Ishikawa (cell line): ENCODE results near the gene JARID2.

ENCODE experiments used
- CEBPB ChIP-seq: IDR thresholded peaks from 2 replicates; pipeline ENCODE4 v1.6.1; 2012
- CREB1 ChIP-seq: IDR thresholded peaks from 2 replicates; pipeline ENCODE4 v1.6.1; 2012; ENCODE audit warnings: low read depth
- EGR1 ChIP-seq: IDR thresholded peaks from 2 replicates; pipeline ENCODE4 v1.6.1; 2012
- EP300 ChIP-seq: IDR thresholded peaks from 2 replicates; pipeline ENCODE4 v1.6.1; 2012; ENCODE audit warnings: borderline replicate concordance
- FOXM1 ChIP-seq: IDR thresholded peaks from 2 replicates; pipeline ENCODE4 v1.6.1; 2012; ENCODE audit warnings: low read depth, borderline replicate concordance
- MAX ChIP-seq: IDR thresholded peaks from 2 replicates; pipeline ENCODE4 v1.6.1; 2012
- NFIC ChIP-seq: IDR thresholded peaks from 2 replicates; pipeline ENCODE4 v1.6.1; 2012
- RAD21 ChIP-seq: IDR thresholded peaks from 2 replicates; pipeline ENCODE4 v1.6.1; 2012; ENCODE audit warnings: low read depth
- REST ChIP-seq: IDR thresholded peaks from 2 replicates; pipeline ENCODE4 v1.6.1; 2012; ENCODE audit warnings: low read depth, mild to moderate bottlenecking
- TAF1 ChIP-seq: IDR thresholded peaks from 2 replicates; pipeline ENCODE4 v1.6.1; 2012; ENCODE audit warnings: low read depth, mild to moderate bottlenecking
- TCF12 ChIP-seq: IDR thresholded peaks from 2 replicates; pipeline ENCODE4 v1.6.1; 2012; ENCODE audit warnings: low read depth
- TEAD4 ChIP-seq: IDR thresholded peaks from 2 replicates; pipeline ENCODE4 v1.6.1; 2012
- USF1 ChIP-seq: IDR thresholded peaks from 2 replicates; pipeline ENCODE4 v1.6.1; 2012
- YY1 ChIP-seq: IDR thresholded peaks from 2 replicates; pipeline ENCODE4 v1.6.1; 2012; ENCODE audit warnings: low read depth
- ZBTB7A ChIP-seq: IDR thresholded peaks from 2 replicates; pipeline ENCODE4 v1.6.1; 2012; ENCODE audit warnings: low read depth

Gene JARID2

GRCh38 chr6:15434263-15434662, 188.4 kb downstream of the JARID2 start:
- TF ChIP-seq RAD21 = no peak
- TF ChIP-seq EP300 = no peak
- no peak for TF ChIP-seq USF1
- TF ChIP-seq TEAD4 = no peak
- no peak for TF ChIP-seq YY1
- no peak for TF ChIP-seq FOXM1
- no peak for TF ChIP-seq NFIC
- TF ChIP-seq MAX = no peak
- TF ChIP-seq CEBPB = no peak
- no peak for TF ChIP-seq TCF12
- TF ChIP-seq ZBTB7A = no peak
- no peak for TF ChIP-seq REST
- no peak for TF ChIP-seq TAF1

- TF ChIP-seq YY1 (no peak), USF1 (no peak), RAD21 (no peak), TAF1 (no peak)
Measured at GRCh38 chr6:15434823-15435380, 189.0 kb downstream of the JARID2 start.

- TF ChIP-seq EP300 (no peak), CREB1 (no peak), CEBPB (no peak), TCF12 (no peak), MAX (no peak), FOXM1 (no peak)
Measured at GRCh38 chr6:15435468-15435867, 189.6 kb downstream of the JARID2 start.

GRCh38 chr6:15436451-15436850, 190.6 kb downstream of the JARID2 start:
- no peak for TF ChIP-seq MAX

GRCh38 chr6:15437090-15437635, 191.3 kb downstream of the JARID2 start:
- TF ChIP-seq CREB1 (no peak), MAX (no peak), YY1 (no peak), TAF1 (no peak), EP300 (no peak), CEBPB (no peak), REST (no peak), RAD21 (no peak), TEAD4 (no peak), FOXM1 (no peak), ZBTB7A (no peak), EGR1 (no peak), NFIC (no peak), TCF12 (no peak), USF1 (no peak)
